ENCODE measurements around the gene MAP1B. TPM values are rescaled to one million over a fixed set of nuclear protein-coding genes. Genes with fewer than 3 reads are reported as not detected.

Gene MAP1B
- total RNA-seq, 1 donor from 2014 or later: 1,059 TPM

DNA sequence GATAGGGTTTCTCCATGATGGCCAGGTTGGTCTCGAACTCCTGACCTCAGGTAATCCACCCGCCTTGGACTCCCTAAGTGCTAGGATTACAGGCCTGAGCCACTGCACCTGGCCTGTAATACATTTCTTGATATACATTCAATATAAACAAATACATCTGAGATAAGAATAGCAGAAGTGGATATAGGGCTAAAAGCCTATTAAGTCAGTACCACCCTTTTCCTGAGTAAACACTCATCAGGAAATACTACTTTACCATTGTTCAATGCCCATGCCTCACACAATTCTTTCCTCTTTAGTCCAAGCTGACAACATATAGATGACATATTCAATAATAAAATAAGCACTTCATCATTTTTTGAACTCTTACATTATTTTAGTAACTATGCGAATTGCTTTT, 148.0 kb downstream of the MAP1B start:
- TF ChIP-seq, protein P1, sequence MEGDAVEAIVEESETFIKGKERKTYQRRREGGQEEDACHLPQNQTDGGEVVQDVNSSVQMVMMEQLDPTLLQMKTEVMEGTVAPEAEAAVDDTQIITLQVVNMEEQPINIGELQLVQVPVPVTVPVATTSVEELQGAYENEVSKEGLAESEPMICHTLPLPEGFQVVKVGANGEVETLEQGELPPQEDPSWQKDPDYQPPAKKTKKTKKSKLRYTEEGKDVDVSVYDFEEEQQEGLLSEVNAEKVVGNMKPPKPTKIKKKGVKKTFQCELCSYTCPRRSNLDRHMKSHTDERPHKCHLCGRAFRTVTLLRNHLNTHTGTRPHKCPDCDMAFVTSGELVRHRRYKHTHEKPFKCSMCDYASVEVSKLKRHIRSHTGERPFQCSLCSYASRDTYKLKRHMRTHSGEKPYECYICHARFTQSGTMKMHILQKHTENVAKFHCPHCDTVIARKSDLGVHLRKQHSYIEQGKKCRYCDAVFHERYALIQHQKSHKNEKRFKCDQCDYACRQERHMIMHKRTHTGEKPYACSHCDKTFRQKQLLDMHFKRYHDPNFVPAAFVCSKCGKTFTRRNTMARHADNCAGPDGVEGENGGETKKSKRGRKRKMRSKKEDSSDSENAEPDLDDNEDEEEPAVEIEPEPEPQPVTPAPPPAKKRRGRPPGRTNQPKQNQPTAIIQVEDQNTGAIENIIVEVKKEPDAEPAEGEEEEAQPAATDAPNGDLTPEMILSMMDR (IDR thresholded peaks at IDR 0.05): no peak
- no peaks in the 10 kb centered on the region for H3K27me3 ChIP-seq
- peaks cover 0 to 16% of the 10 kb centered on the region in 2 donors for H3K4me1 ChIP-seq
- H3K9me3 ChIP-seq: no peaks in the 10 kb centered on the region
- no peak overlapping the region for H3K4me3 ChIP-seq
- intact Hi-C loops (cut with DNase I): no loop called here
- DNase-seq (ENCODE audit: low spot score in 2 of 2): no peak
- H3K36me3 ChIP-seq: no peaks in the 10 kb centered on the region
- no peak overlapping the region for H3K27ac ChIP-seq

DNA sequence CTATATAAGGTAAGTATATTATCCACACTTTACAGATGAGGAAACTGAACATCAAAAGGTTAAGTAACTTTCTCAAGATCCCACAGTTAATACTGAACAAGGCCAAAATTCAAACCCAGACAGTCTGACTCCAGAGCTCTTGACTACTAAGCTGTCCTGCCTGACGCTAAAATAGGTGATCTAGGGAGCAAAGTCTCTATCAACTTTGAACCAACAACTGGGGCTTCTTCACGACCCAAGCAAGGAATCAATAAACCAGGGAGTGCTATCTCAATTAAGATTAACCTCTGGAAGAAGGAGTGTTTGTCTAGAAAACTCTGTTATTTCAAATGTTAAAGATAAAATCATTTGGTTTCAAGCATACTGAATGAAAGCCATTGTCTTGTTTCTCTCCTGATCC, 148.4 kb downstream of the MAP1B start:
- TF ChIP-seq, protein P1 (IDR thresholded peaks at IDR 0.05): no peak
- H3K9me3 ChIP-seq: no peaks in the 10 kb centered on the region
- no peak overlapping the region for H3K4me3 ChIP-seq
- intact Hi-C loops (cut with DNase I): no loop called here
- peaks cover 0 to 16% of the 10 kb centered on the region in 2 donors for H3K4me1 ChIP-seq
- no peak overlapping the region for H3K27ac ChIP-seq
- no peaks in the 10 kb centered on the region for H3K27me3 ChIP-seq
- no peak for DNase-seq (ENCODE audit: low spot score in 2 of 2)
- H3K36me3 ChIP-seq: no peaks in the 10 kb centered on the region

DNA sequence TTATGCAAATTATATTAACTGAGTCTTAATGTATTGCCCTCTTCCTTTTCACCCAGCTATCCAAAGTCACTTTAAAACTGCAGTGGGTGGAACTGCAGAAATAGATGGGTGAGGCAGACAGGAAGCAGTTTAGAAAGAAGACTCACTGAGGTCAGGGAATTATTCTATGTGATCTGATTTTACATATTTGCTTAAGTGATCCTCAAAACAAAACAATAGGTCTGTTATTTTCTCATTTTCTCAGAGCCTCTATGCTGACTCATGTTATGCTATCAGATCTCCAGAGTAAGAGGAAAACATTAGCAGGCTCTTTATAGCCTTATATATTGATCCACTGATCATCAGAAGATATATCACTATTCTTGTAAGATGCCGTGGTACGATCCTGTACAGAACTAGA, 149.3 kb downstream of the MAP1B start:
- TF ChIP-seq, protein P1 (IDR thresholded peaks at IDR 0.05): no peak
- Histone ChIP-seq H3K9me3 (no peaks in the 10 kb centered on the region), H3K4me1 (peaks cover 0 to 10% of the 10 kb centered on the region in 2 donors), H3K27ac (no peak overlapping the region), H3K27me3 (no peaks in the 10 kb centered on the region), H3K36me3 (no peaks in the 10 kb centered on the region), H3K4me3 (no peak overlapping the region)
- intact Hi-C loops (cut with DNase I): no loop called here
- DNase-seq (ENCODE audit: low spot score in 2 of 2): no peak

Other genes starting within 250 kb of the MAP1B start
- 28.2 TPM for gene MRPS27, start 212.8 kb downstream of the MAP1B start, total RNA-seq
- 0.85 TPM for gene PTCD2, start 212.9 kb downstream of the MAP1B start, total RNA-seq